NCI-H1930 (cell line): ENCODE data around the gene CTCFL.

Source experiments
- DNase-seq, 2 experiments: peaks; one replicate each; lab custom pipeline; 2025; lab: John Stamatoyannopoulos, UW

CTCFL gene, protein sequence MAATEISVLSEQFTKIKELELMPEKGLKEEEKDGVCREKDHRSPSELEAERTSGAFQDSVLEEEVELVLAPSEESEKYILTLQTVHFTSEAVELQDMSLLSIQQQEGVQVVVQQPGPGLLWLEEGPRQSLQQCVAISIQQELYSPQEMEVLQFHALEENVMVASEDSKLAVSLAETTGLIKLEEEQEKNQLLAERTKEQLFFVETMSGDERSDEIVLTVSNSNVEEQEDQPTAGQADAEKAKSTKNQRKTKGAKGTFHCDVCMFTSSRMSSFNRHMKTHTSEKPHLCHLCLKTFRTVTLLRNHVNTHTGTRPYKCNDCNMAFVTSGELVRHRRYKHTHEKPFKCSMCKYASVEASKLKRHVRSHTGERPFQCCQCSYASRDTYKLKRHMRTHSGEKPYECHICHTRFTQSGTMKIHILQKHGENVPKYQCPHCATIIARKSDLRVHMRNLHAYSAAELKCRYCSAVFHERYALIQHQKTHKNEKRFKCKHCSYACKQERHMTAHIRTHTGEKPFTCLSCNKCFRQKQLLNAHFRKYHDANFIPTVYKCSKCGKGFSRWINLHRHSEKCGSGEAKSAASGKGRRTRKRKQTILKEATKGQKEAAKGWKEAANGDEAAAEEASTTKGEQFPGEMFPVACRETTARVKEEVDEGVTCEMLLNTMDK

DNA sequence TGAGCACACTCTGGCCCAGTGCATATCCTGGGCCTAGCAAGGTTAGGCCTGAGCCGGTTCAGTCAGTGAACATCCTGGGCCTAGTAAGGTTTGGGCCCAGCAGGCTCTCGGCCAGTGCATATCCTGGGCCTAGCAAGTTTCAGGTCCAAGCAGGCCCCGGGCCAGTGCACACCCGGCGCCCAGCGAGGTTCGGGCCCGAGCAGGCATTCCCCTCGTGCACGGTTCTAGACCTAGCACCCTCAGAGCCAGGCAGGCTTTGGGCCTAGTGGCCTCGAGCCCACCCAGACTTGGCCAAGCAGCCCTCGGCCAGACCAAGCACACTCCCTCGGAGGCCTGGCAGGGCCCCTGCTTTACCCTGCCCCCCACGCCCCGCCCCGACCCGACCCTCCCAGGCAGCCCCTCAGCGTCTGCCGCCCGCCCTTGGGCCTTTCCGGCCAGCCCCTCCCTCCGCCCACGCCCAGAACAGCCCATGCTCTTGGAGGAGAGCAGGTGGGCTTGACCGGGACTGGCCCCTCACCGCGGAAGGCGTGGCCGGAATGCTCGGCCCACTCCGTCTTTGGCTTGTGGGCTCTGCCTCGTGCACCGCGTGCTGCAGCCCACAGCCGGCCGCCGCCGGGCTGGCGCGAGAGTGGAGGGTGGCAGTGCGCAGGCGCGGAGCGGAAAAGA lies at the start of gene CTCFL:
TSS of gene CTCFL (minus strand) at position 630 of the 666 bp plus-strand sequence. CDS start 935 bp downstream, outside the sequence.
- DNase-seq: peak in 1 of 2 experiments; percentile 83

DNA sequence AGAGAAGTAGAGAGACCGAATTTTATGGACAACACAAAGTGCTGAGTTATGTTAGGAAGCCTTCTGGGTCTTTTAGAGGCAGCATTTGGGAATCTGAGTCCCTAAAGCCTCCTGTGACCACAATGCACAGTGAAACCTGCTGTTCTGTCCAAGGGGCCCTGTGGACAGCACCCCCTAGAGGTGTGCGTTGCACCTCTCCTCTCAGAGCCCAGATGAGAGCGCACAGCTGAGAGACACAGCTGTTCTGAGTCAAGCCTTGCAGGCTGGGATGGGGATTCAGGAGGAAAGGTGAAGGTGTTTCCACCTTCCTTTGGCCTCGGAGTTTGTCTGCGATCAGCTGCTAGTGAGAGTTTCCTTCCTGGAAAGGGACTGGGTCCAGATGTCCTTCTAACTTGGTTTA lies 49.0 kb upstream of the CTCFL start:
- peak in 1 of 2 experiments; percentile 28 for DNase-seq

DNA sequence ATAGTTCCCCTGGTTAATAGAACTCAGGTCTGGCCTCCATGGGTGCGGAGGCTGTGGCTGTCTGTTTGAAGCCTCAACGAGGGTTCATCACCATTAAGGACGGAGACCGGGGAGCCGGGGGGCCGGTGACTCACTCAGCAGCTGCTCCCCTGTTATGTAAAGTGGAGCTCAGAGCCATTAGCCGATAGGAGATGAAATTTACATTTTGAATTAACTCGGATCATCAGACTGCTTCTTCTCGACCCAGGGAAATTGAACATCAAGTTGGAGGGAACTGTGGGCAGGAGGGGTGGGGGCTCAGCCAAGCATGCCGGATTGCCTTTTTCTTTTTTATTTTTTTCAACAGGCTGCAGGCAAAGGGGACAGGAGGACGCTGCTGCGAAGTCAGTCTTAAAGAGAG lies 48.3 kb upstream of the CTCFL start:
- DNase-seq: no peak

DNA sequence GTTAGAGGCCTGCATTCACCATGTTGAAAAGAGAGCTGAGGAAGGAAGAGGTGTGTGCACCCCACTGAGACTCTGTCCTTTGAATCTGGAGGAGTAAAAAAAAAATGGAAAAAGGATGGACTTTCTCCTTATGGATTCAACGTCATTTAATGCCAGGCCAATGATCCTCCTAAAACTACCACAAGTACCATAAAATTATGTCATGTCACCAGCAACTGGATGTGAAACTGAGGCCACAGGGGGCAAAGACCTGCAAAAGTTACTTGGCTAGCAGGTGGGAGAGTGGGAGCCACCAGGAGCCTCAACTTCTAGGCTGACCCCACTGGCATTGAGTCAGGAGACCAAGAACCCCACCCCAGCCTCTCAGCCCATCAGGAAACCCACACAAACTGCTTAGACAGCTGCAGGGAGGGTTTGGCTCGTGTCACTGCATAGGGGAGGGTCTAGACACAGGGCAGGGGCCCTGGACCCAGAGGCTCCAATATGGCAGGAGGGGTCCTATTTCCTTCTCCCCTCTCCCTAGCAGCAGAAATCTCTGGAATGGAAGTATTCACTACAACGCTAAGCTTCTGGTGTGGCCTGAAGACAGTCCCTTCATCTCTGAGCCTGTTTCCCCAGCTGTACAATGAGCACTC lies 47.0 kb upstream of the CTCFL start:
- DNase-seq: no peak

DNA sequence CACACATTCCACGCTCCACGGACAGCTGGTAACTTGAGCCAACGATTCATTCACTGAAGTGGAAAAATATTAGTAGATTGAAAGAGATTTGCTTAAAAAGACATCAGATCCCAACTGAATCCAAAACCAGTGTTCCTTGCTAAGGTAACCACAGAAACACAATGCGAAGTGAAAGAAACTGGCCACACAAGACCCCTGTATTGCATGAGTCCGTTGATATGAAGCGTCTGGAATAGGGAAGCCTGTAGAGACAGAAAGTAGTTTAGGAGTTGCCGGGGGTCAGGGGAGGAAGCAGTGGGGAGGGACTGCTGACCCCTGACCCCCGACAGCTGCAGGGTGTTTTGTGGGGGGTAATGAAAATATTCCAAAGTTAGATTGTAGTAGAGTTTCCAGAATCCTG lies 46.0 kb upstream of the CTCFL start:
- DNase-seq: no peak

DNA sequence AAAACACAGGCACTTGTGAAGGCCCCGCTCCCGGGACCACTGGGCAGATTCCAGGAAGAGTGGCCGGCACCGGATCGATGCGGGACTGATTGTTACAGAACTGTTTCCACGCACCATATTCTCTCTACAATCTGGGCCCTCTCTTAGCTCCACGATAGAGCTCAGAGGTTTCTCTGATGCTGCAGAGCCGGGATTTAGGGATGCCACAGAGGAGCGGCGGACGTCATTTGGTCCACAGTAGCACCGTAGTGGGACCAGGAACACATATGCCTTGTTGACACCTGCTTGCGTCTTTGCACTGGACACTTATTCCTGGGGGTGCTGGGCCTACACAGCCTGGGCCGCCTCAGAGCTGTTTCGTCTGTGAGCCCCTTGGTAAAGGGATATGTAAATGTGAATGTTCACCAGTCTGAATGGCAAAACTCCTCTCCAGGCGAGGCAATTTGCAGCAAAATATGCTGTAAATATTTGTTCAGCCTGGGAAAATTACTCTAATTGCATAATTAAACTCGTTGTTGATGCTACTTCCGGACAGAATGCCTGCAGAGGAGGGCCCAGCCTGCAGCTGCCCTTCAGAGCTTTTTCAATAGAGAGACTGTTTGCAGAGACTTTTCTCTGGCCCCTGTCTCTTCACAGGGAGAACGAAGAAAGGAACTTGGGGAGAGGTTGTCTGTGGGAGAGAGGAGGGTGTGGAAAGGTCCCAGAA lies 45.4 kb upstream of the CTCFL start:
- peak; percentile 86 to 89 for DNase-seq

DNA sequence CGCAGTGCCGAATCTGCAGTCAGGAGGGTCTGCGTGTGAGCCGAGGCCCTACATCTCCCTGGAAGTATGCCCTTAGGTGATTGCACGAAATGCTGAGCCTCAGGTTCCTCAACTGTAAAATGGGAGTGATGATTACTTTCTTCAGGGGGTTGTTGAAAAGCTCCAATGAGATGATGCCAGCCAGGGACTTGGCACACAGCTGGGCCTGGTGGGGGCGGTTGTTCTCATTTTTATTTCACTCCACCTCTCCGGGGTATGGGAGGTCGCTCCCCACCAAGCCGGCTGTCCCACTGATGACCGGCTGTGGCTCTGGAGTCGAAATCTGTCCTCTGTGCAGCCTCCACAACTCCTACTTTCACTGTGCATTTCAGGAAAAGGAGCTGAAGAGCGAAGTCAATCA lies 44.0 kb upstream of the CTCFL start:
- no peak for DNase-seq

DNA sequence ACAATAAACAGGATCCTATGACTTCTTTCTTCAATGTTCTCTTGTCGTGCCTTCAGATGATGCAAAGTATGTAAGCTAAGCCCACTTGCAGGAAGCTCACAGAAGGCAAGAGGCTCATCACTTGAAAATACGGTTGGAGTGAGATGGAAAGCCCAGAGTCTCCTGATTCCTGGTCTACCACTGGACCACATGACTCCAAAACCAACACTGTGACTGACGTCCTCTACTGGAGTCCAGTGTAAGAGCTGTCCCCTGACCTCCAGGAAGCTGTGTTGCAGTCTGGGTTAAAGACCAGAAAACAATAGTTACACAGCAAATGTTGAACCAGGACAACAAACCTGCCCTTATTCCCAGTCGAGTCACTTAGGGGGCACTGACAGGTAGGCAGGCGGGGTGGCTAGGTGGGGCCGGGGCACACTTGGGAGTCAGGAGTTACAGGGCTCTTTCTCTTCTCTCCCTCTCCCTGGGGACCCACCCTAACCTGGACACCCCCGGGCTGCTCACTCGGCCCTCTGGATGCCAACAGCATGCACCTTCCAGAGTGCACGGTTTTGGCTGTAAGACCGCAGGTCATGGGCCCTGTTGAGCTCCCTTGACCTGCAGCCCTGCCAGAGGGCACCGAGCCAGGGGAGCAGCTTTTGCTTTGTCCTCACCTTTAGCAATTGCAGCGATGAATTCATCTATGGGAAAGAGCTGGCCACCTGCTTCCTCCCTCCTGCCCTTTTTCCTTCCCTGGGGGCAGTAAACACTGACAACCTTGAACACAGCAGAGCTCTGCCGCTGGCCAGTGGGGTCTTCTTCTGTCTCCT lies 43.4 kb upstream of the CTCFL start:
- DNase-seq: no peak

DNA sequence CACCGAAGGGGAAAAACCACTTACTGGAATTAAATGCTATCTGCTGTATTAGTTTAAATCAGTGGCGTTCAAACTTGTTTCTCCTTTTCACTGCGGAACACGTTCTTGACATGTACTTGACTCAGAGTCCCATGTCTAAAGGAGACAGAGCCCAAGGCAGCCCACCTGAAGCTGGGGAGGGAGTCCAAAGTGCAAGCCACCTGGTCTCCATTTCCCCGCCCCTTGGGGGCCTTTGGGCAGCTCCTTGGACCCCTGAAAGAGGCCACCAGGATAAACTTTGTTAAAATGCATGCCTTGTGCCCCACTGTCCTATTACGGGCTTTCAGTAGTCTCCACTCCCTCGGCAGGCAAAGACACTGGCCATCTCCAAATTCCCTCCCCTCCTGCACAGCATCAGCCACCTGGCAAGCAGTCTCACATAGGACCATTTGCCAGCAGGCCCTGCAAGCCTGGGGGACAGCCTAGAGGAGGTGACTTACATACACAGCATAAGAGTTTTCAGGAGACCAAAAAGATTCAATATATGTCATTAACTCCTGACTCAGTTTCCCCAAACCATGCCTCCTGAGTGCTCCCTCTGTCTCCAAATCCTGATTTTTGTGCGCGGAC lies 42.6 kb upstream of the CTCFL start:
- DNase-seq: no peak

DNA sequence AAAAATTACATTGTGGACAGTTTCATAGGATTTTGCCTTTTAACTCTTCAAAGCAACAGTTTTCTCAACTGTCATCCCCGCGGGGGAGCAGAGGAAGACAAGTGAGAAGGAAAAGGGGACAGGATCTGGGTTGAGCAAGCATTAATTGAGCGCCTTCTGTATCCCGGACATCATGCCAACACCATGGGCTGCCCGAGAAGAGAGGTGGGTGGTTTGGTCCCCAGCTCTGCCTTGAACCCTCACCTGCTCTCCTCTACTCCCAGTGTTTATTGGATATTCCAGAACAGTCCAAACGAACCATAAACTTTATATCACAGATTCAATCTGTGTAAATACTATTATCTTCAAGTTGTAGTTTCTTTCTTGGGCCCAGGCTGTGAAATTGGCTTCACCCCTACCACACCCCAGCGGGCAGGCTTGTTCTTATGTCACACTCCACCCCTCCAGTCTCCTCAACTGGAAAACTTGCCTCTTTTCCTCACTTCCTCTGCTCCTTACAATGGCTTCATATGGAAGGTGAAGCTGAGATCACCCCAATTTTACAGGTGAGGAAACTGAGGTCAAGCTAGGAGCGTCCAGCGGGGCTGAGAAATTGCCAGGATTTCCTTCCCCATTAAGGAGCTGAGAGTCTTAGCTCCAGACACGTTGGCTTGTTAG lies 42.0 kb upstream of the CTCFL start:
- no peak for DNase-seq

DNA sequence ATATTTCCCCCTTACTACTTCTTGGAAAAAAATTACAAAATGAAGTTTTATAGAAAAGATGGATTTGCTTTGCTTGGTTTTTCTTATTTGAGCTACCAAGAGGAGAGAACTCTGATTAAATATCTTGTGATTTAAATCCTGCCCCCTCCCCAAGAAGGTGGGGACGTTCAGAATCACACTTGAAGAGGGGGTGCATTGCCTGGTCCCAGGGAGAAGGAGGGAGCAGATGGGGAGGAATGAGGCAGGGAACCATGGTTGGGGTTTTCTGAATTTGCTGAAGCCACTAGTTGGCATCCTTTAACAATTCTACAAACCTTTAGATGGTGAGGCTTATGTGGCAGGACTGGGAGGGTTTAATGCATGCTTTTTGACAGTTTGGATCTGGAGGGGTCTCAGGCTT lies 41.5 kb upstream of the CTCFL start:
- no peak for DNase-seq

DNA sequence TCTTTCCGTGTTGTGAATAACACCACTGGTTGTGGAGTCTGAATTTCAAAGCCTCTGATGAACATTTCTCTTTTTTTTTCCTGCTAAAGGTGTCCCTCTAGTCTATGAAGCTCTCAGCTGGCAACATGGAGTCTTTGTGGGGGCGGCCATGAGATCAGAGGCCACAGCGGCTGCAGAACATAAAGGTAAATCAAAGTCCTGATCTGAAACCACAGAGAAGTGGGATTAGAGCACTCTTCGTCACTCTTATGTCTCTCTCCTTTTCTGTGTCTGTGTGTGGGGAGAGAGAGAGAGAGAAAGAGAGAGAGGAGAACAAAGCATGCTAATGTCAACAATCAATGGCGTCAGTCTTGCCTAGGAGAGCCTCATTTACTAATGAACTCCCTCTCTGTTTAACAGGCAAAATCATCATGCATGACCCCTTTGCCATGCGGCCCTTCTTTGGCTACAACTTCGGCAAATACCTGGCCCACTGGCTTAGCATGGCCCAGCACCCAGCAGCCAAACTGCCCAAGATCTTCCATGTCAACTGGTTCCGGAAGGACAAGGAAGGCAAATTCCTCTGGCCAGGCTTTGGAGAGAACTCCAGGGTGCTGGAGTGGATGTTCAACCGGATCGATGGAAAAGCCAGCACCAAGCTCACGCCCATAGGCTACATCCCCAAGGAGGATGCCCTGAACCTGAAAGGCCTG lies 40.2 kb upstream of the CTCFL start:
- DNase-seq: no peak

DNA sequence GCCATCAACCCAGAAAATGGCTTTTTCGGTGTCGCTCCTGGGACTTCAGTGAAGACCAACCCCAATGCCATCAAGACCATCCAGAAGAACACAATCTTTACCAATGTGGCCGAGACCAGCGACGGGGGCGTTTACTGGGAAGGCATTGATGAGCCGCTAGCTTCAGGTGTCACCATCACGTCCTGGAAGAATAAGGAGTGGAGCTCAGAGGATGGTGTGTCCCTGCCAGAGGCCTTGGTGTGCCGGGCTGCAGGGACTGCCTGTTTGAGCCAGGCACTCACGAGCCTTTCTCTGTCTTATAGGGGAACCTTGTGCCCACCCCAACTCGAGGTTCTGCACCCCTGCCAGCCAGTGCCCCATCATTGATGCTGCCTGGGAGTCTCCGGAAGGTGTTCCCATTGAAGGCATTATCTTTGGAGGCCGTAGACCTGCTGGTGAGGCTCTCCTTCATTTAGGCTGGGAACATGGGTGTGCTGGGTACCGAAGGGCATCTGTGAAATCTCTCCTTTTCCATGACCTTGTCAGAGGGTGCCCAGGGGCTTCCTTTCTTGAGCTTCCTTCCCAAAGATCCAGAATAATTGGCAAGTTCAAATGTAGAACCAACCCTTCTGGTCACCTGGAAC lies 39.4 kb upstream of the CTCFL start:
- DNase-seq: no peak

DNA sequence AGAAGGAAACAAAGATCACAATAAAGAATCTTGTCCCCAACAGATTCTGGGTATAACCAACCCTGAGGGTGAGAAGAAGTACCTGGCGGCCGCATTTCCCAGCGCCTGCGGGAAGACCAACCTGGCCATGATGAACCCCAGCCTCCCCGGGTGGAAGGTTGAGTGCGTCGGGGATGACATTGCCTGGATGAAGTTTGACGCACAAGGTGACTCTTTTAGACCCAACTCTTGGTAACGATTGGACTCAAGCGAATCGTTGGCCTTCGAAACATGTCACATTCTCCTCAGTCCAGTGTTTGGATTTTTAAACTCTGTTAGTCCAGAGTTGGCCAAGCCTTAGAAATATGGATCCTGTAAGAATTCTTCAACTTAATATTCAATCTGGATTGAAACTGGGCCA lies 38.6 kb upstream of the CTCFL start:
- DNase-seq: no peak

DNA sequence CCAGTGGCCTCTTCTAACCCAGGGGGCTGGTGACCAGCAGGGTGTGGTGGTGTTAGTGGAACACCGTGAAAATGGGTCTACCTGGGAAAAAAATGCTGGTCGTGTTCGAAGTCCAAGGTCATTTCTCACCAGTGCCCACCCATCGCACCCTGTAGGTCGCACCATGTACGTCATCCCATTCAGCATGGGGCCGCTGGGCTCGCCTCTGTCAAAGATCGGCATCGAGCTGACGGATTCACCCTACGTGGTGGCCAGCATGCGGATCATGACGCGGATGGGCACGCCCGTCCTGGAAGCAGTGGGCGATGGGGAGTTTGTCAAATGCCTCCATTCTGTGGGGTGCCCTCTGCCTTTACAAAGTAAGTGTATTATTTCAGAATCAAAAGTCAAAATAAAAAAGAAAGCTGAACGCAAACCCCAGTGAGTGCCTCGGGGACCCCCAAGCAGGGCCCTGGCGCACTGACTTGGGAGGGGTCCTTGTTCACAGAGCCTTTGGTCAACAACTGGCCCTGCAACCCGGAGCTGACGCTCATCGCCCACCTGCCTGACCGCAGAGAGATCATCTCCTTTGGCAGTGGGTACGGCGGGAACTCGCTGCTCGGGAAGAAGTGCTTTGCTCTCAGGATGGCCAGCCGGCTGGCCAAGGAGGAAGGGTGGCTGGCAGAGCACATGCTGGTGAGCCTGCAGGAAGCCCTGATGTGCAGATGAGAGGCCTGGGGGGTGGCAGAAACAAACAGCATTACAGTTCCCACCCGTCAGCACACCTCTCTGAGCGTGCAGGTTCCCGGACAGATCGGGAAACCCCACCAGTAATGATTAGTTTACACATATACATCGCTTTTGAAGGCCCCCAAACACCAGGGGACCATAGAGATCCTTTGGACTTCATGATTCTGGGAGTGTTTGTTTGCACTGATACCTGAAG lies 37.9 kb upstream of the CTCFL start:
- no peak for DNase-seq

DNA sequence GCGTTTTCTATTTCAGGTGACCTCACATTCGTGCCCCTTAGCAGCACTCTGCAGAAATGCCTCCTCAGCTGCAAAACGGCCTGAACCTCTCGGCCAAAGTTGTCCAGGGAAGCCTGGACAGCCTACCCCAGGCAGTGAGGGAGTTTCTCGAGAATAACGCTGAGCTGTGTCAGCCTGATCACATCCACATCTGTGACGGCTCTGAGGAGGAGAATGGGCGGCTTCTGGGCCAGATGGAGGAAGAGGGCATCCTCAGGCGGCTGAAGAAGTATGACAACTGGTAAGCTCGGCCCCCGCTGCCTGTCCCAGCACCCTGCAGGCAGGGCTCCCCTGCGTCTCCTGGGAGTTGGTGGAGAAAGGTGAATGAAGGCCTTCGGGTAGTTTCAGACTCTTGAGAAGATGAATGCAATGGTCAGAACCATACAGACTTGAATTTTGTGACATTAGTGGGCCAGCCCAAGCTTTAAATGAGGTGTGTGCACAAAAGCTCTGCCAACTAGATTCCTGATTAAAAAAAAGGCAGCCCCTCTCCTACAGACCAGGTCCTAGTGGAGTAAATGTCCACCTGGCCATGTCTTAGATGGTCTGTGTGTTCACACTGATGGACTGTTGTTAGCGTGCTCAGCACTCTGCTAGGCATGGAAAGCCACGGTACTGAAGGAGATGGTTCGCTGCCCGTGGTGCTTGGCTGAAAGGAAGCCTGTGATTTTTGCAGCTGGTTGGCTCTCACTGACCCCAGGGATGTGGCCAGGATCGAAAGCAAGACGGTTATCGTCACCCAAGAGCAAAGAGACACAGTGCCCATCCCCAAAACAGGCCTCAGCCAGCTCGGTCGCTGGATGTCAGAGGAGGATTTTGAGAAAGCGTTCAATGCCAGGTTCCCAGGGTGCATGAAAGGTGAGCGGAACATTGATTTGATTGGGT lies 36.7 kb upstream of the CTCFL start:
- DNase-seq: no peak
